Loucy (cell line): ENCODE measurements around the gene CTNNBL1.

ENCODE experiments used
- H2AFZ ChIP-seq: fragments of 200-600 bp; sonication (generic); 2 replicates; pipeline ENCODE4 v1.6.0; 2016; ENCODE audit warnings: antibody characterized with exemption, mild to moderate bottlenecking, low read length, moderate library complexity
- H3F3A ChIP-seq: fragments of 200-600 bp; 2 replicates; pipeline ENCODE4 v1.6.0; 2016; ENCODE audit warnings: antibody characterized with exemption, low read depth, mild to moderate bottlenecking
- H3K27me3 ChIP-seq: fragments of 200-600 bp; sonication (generic); 2 replicates; pipeline ENCODE4 v1.6.1; 2014; ENCODE audit warnings: low read length, mild to moderate bottlenecking; ENCODE audit not compliant: insufficient read depth, poor library complexity, severe bottlenecking
- H3K36me3 ChIP-seq: fragments of 200-600 bp; sonication (generic); 2 replicates; pipeline ENCODE4 v1.6.1; 2016; ENCODE audit warnings: low read length; ENCODE audit not compliant: insufficient read depth
- H3K4me1 ChIP-seq: fragments of 200-600 bp; sonication (generic); 2 replicates; pipeline ENCODE4 v1.5.1; 2014; ENCODE audit warnings: low read length, mild to moderate bottlenecking; ENCODE audit not compliant: insufficient read depth, poor library complexity, severe bottlenecking
- H3K4me2 ChIP-seq: fragments of 200-600 bp; sonication (generic); 2 replicates; pipeline ENCODE4 v1.6.0; 2014; ENCODE audit warnings: antibody characterized with exemption, low read length, low read depth, mild to moderate bottlenecking; ENCODE audit not compliant: poor library complexity, severe bottlenecking
- H3K4me3 ChIP-seq: fragments of 200-600 bp; sonication (generic); 2 replicates; pipeline ENCODE4 v1.5.1; 2014; ENCODE audit warnings: low read length, mild to moderate bottlenecking, mixed read lengths; ENCODE audit not compliant: poor library complexity, severe bottlenecking
- H3K79me2 ChIP-seq: fragments of 200-600 bp; sonication (generic); 2 replicates; pipeline ENCODE4 v1.6.1; 2014; ENCODE audit warnings: low read length; ENCODE audit not compliant: insufficient read depth
- H3K9ac ChIP-seq: fragments of 200-600 bp; sonication (generic); 2 replicates; pipeline ENCODE4 v1.6.0; 2014; ENCODE audit warnings: mild to moderate bottlenecking, low read depth, low read length, moderate library complexity; ENCODE audit not compliant: poor library complexity, severe bottlenecking
- H3K9me2 ChIP-seq: fragments of 200-600 bp; sonication (generic); replicated peaks from 2 replicates; pipeline ENCODE4 v1.6.1; 2016; ENCODE audit warnings: low read depth, low read length, mixed read lengths
- H3K9me3 ChIP-seq: fragments of 200-600 bp; sonication (generic); 2 replicates; pipeline ENCODE4 v1.6.1; 2014; ENCODE audit warnings: mild to moderate bottlenecking, antibody characterized with exemption, low read length, low read depth; ENCODE audit not compliant: insufficient read depth
- H4K20me1 ChIP-seq: fragments of 200-600 bp; sonication (generic); 2 replicates; pipeline ENCODE4 v1.6.0; 2014; ENCODE audit warnings: antibody characterized with exemption, low read length, mild to moderate bottlenecking; ENCODE audit not compliant: insufficient read depth, poor library complexity, severe bottlenecking
- CTCF ChIP-seq: fragments of 200-600 bp; sonication (generic); conservative IDR thresholded peaks from 2 replicates; pipeline ENCODE4 v1.5.1; 2014; ENCODE audit warnings: mild to moderate bottlenecking, antibody characterized with exemption, low read length
- EZH2phosphoT487 ChIP-seq: fragments of 200-600 bp; IDR thresholded peaks from 2 replicates; pipeline ENCODE4 v1.6.1; 2018; ENCODE audit warnings: antibody characterized with exemption, mild to moderate bottlenecking, moderate library complexity, borderline replicate concordance

Gene CTNNBL1

DNA sequence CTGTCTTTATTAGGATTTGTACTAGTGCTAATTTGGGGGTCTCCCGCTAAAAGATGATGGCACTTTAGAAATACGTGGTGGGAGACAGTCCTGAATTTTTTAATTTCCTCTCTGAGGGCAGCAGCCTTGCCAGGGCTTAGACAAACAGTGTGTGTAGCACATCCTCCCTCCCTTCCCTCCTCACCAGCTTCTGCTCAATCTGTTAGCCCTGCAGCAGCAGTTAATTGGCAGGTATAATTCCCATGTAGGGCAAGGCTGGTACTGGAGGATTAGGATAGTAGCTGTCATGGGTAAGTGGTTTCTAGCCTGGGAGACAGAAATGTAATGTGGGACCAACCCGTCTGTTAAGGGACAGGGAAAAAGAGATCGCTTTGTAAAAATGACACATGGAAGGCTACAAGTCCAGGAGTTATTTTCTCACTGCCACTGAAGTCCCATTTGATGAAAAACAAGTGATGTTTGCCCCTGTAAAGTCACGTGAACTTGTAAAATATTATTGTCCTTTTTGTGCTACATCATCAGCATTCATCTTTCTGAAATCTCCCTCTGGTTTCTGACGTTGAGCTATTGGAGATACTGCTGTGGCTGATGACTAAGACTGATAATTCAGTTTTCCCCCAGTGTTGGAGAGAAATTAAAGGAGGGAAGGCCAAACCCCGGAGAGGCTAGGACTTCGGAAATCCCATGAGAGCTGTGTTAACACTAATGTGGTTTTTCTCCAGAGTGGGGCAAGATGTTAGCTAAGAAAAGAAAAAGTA lies 40.6 kb downstream of the CTNNBL1 start:
- Histone ChIP-seq H3K4me2 (no peak overlapping the region), H3K9me3 (no peaks in the 10 kb centered on the region), H3K4me3 (no peak overlapping the region), H3K36me3 (peaks cover 65% of the 10 kb centered on the region), H3K9ac (no peak overlapping the region), H3K4me1 (peaks cover 14% of the 10 kb centered on the region), H4K20me1 (no peaks in the 10 kb centered on the region), H3K79me2 (peaks cover 11% of the 10 kb centered on the region; the same call in 1 of the 2 replicates), H3K27me3 (no peaks in the 10 kb centered on the region), H2AFZ (no peak overlapping the region), H3K9me2 (no peaks in the 10 kb centered on the region), H3F3A (no peaks in the 10 kb centered on the region)
- TF ChIP-seq CTCF (no peak), EZH2phosphoT487 (no peak)

DNA sequence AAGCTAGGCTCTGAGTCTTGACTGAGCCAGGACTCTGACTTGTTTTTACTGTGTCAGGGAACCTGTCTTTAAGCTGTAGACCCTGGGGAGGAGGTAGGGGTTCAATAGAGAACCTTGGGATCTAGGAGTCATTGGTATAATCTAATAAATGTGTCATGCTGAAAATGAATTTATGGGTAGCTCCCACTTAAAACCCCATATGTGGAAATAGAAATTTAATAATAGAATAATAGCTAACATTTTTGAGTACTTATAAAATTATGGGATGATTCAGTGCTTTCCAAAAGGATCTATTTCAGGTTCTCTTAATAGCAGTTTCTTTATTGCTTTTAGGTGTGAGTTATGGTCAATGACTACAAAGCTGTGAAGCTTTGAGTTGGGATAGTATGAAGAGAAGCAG lies 41.7 kb downstream of the CTNNBL1 start:
- no peak overlapping the region for H3K9ac ChIP-seq
- H3K27me3 ChIP-seq, result no peaks in the 10 kb centered on the region
- H3F3A ChIP-seq, result no peaks in the 10 kb centered on the region
- no peak overlapping the region for H2AFZ ChIP-seq
- TF ChIP-seq EZH2phosphoT487 (no peak), CTCF (no peak)
- H3K36me3 ChIP-seq, result peaks cover 75% of the 10 kb centered on the region
- no peaks in the 10 kb centered on the region for H3K9me3 ChIP-seq
- H3K4me3 ChIP-seq, result no peak overlapping the region
- no peaks in the 10 kb centered on the region for H4K20me1 ChIP-seq
- H3K4me2 ChIP-seq, result no peak overlapping the region
- peaks cover 7% of the 10 kb centered on the region for H3K4me1 ChIP-seq
- H3K9me2 ChIP-seq, result no peaks in the 10 kb centered on the region
- H3K79me2 ChIP-seq, result peaks cover 5% of the 10 kb centered on the region; the same call in 1 of the 2 replicates

GRCh38 chr20:37736132-37736531 lies 42.3 kb downstream of the CTNNBL1 start:
- Histone ChIP-seq H3K4me2 (no peak overlapping the region), H3K9ac (no peak overlapping the region), H3K4me3 (no peak overlapping the region), H3K79me2 (peaks cover 3% of the 10 kb centered on the region; the same call in 1 of the 2 replicates), H3F3A (no peaks in the 10 kb centered on the region), H3K36me3 (peaks cover 75% of the 10 kb centered on the region), H3K4me1 (peaks cover 7% of the 10 kb centered on the region), H2AFZ (no peak overlapping the region), H3K9me3 (no peaks in the 10 kb centered on the region), H4K20me1 (no peaks in the 10 kb centered on the region), H3K27me3 (no peaks in the 10 kb centered on the region), H3K9me2 (no peaks in the 10 kb centered on the region)
- no peak for TF ChIP-seq CTCF
- no peak for TF ChIP-seq EZH2phosphoT487
